Stimulated activated CD4-positive, alpha-beta T cell treated with anti-CD3 and anti-CD28 coated beads, TNF-alpha, amount 100 ng/mL, for 48 hours (primary cell): Measurements from ENCODE around the gene CREBBP.

Experiments
- DNase-seq, 3 donors: peaks; one replicate each; pipeline ENCODE4 v3.0.0-alpha.2; 2020; ENCODE audit warnings: low read depth in 3 of 3

Gene CREBBP

GRCh38 chr16:3797904-3798811, 82.4 kb downstream of the CREBBP start:
- no peak for DNase-seq

GRCh38 chr16:3797473-3797872, 83.0 kb downstream of the CREBBP start:
- DNase-seq, result no peak

GRCh38 chr16:3793161-3793576, 87.3 kb downstream of the CREBBP start:
- DNase-seq, result no peak

DNA sequence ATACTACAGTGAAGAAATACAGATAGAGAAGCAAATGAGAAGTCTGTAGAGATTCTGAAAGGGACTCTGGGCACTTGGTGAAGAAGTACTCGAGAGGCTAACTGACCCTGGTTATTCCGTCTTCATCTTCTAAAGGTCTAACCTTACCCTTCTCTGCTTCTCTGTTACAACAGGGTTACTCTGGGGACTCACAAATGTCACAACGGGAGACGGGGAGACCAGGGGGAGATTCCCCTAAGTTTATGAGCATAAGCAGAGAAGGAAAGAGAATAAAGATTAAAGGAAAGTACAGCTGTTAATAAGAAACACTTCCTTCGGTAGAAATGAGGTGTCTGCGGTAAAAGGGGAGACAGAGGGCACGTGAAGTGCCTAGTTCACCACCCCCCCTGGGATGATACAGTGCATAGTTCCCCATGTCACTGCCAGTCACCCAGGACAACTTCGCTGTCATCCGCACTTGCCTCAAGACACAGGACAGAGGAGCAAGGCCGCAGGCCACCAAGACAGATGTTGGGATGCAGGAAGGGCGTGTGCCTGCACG, 88.0 kb downstream of the CREBBP start:
- DNase-seq, result no peak

GRCh38 chr16:3791701-3792100, 88.8 kb downstream of the CREBBP start:
- no peak for DNase-seq

DNA sequence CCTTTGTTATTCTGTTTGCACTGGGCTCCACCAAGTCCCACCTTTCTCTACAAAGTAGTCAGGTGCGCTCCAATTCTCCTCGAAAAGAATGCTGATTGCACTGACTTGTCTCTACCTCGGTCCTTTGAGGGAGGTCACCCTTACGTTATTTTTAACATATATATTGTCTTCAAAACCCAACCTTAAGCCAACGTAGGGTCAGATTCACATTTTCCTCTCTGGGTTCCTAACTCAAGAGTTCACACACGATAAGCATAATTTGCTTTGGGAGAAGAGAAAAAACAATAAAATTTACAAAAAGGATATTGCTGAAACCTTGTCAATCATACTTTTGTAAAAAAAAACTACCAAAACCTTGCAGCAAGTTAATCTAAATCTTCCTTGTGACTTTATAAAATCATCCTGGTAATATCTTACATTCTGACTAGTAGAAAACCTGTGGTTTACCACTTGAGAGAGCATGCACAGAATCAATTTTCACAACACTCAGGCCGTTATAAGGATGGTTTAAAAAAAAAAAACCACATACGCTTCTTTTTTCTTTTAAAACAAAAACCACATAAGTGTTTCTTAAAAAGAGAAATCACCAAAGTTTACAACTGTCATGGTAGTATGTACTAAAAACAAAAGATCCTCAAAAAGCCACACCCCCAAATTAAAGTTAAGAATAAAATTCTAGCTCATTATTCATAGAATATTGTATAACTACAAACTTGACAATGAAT, 91.0 kb downstream of the CREBBP start:
- DNase-seq, result no peak

DNA sequence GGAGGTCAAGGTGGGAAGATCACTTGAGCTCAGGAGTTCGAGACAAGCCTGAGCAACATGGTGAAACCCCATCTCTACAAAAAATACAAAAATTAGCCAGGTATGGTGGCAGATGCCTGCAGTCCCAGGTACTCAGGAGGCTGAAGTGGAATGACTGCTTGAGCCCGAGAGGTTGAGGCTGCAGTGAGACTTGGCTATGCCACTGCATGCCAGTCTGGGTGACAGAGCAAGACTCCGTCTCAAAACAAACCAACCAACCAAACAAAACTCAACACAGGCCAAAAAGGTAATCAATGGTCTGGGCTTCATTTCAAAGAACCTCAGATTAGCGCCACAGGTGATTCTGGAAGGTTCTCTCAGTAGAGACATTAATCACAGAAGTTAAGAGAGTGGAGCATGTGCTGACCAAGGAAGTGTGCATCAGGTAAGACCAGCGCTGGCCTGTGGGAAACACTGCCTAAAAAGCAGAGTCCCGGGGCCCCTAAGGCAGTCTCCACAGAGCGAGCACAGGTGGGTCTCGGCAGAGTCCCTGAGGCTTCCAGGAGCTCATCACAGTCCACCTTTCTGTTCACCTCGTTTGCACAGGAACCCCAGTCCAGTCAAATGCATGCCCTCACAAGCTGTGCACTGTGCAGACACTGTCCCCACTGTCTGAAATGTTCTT, 91.7 kb downstream of the CREBBP start:
- no peak for DNase-seq

DNA sequence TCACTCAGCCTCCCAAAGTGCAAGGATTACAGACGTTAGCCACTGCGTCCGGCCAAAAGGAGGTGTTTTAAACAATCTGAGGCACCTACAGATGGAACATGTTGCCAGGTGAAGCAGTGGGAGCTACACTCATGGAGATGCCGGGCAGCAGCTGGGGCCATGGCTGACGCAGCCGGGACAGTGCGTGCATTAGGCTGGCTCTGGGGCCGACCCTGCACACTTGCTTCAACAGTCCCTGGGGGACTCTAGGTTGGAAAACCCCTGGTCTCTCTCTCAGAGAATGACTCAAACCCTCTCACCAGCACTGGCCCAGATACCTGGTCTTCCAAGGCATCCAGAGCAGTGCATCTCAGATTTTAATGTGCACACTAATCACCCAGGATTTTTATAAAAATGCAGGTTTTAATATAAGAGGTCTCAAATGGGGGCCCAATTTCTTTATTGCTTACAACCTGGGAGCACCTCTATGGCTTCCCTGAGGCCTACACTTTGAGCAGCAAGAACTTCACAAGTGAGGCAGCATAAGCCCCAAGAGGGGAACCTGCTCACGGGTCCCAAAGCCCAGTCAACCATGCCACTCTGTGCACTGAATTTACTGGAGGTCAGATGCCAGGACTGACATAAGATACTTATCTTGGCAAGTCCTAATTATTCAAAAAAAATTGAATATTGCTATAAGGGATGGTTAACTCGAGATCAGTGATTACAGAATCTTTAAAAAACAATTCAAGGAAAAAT, 92.4 kb downstream of the CREBBP start:
- no peak for DNase-seq

DNA sequence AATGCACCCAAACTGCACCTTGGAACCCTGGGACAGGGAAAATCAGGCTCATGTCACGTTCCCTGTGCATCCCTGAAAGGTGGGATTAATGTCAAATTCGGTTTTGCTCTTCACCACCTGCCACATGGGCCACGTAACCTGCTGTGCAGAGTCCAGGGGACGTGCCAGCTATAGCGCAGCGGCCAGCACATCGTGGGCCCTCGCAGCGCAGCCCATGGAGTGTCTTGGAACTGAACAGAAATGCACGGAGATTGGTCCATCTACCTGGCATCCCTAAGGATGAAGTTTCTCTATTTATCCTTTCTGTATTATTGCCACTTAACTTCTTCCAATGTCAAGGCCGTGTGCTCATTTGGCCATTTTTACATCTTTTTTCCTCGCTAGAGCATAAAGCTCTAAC, 95.1 kb downstream of the CREBBP start:
- DNase-seq, result no peak

DNA sequence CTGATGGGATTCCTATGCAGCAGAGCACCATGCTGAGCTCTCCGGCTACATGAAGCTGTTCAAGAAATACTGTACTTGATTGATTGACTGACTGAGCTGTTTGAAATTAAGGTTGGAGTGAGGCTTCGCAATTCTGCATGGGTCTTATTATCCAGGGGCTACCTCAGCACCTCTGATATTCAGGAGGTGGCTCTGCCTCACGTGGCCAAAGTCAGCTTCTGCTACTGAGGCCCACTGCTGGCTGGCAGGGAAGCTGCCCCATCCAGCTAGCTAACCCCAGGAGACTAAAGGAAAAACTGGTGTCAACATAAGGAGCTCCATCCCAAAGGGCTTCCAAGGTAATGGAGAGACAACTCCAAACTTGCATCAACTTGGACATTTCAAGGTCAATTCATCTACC, 97.0 kb downstream of the CREBBP start:
- DNase-seq, result no peak

DNA sequence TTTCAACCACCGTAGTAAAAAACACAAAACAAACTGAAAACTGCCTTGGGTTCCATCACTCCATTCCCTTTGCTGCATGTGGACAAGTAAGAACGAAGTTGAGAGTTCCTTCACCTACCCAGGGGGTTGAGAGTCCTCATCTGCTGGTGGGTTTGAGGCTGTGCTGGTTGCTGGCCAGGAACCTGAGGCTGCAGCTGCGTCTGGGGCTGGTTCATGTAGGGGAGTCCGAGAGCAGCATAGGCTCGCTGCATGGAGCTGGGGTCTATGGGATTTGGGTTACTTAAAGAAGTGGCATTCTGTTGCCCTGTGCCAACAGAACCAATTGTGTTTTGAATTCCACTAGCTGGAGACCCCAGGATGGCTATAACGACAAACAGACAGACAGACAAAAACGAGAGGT, 97.9 kb downstream of the CREBBP start:
- no peak for DNase-seq

DNA sequence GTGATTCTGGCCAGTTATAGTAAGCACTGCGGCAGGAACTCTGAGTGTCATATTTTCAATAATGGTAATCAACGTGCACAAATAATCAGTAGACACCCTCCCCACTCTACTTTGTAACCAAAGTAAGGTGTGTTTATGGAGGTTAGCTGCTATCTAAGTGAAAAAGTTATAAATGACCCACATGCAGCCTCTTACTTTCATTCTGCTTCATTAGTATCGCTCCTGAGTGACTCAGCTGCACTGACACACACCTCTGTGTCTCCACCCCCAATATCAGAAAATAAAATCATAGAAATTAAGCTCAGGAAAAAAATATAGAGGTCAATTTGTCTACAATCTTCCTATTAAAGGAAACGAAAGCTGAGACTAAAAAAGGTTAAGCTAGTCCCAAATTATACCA, 99.1 kb downstream of the CREBBP start:
- DNase-seq, result no peak

DNA sequence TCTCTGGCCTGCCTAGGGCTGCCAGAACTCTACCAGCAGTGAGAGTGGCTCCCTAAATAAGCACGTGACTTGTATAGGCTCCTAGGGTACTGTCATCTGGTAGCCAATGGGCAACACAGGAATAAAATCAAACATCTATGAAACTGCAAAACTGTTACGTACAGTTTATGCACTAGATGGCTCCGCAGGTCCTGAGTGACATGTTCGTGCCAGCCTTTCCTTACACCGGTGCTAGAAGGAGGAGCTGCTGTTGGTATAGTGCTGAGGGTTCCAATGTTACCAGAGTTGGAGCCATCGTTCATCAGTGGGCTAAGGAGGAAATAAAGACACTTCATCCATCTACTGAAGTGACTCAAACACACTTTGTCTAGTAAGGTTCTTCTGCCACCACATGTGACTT, 99.9 kb downstream of the CREBBP start:
- DNase-seq, result no peak

DNA sequence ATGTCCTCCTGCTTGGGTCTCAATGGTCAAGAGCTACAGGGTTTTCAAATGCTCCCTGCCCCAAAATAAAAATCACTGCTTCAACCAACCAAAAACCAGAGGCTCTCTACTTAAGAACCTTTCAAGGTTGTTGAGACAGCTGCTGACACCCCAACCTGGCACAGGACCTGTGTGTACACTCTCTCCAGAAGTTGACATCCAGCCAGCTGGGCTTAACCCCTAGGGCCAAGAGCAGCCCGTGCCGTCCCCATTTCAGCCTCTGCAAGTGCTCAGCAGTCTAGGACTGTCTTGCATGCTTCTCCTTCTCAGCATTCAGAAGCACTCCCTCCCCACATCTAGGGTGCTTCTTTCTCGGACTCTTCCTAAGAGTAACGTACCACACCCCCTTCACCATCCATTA, 104.2 kb downstream of the CREBBP start:
- DNase-seq, result no peak

DNA sequence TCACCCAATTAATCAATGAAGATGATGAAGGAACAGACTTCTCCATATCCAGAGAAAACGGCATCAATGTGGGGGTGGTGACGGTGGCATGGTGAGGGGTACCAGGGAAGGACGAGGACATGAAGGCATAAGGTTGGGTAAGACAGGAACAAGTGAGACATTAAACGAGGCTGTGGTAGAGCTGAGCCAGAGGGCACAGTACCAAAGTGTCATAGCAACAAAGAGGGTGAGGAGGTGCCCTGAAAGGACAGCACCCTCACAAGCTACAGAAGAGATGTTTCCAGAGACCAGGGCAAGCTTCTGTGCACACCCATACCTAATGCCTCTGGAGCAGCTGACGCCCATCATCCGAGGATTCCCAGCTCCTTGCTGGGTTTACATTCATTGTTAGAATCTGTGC, 105.7 kb downstream of the CREBBP start:
- no peak for DNase-seq

DNA sequence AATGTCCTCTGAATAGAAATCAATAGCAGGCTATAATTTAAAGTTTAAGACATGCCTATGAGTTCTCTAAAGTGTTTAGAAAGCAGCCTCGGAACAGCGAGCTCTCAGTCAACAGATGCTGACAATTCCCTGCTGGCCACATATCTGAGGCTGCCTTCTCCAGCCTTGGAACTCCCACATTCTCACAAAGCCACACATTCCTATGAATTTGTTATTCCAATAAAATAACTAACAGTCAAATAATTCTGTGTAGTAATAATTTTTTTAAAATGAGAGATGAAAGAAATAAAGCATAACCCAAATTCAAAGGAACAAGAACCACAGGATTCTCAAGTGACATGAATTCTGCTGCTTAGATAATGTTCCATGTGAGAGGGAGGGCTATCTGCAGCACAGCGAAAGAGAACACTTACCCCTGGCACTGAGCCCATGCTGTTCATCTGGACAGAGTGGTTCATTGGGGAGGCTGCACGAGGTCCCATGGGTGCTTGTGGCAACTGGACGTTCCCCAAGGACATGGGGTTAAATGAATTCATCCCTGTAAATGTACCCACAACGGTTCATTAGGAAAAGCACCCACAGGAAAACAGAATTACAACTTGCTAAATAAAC, 106.3 kb downstream of the CREBBP start:
- no peak for DNase-seq

GRCh38 chr16:3773663-3774062, 106.8 kb downstream of the CREBBP start:
- DNase-seq, result no peak

DNA sequence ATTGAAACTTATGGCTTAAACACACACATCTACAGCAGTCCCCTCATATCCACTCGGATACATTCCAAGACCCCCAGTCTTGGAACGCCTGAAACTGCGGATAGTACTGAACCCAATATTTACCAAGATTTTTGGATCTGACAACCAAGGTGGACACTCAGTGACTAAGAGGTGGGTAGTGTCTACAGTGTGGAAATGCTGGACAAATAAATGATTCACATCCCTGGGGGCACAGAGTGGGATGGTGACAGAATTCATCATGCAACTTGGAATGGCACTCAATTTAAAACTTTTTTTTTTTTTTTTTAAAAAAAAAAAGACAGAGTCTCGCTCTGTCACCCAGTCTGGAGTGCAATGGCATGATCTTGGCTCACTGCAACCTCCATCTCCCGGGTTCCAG, 109.0 kb downstream of the CREBBP start:
- DNase-seq, result no peak

GRCh38 chr16:3770530-3770929, 110.0 kb downstream of the CREBBP start:
- DNase-seq, result no peak

DNA sequence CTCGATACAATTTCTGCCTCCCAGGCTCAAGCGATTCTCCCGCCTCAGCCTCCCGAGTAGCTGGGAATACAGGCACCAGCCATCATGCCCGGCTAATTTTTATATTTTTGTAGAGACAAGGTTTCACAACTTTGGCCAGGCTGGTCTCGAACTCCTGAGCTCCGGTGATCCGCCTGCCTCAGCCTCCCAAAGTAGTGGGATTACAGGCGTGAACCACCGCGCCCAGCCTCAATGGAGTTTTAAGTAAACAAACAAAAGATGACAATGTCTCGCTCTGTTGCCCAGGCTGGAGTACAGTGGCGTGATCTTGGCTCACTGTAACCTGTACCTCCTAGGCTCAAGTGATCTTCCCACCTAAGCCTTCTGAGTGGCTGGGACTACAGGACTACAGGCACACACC, 110.6 kb downstream of the CREBBP start:
- no peak for DNase-seq

GRCh38 chr16:3769013-3769412, 111.5 kb downstream of the CREBBP start:
- no peak for DNase-seq
